ENCODE measurements around the gene TMIGD1. TPM values are rescaled to one million over a fixed set of nuclear protein-coding genes. Genes with fewer than 3 reads are reported as not detected.

TMIGD1 gene
- total and polyA plus RNA-seq, 7 experiments from 2014 or later: not detected

DNA sequence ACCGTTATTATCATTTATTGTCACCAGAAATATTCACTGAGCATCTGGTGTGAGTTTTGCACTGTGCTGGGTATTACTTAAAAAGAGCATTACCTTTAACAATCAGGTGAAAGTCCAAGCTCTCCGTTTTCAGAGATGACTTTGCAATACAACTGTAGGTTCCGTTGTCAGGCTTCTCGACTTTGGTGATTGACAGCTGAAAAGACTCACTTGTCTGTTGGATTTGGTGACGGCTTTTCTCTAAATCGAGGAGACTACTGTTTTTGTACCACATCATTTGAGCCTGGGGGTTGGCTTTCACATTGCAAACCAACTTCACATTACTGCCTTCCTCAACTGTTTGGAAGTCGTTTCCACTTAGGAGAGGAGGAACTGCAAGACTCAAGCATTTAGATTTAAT is 9.1 kb downstream of the TMIGD1 start:
- Histone ChIP-seq H3K36me3 (ENCODE audit: control insufficient read depth in 2 of 3, insufficient read depth in 3 of 3, low read length in 3 of 3) (no peaks in the 10 kb centered on the region), H3K9me3 (ENCODE audit: control insufficient read depth in 2 of 3, low read length in 3 of 3) (no peaks in the 10 kb centered on the region), H3K27ac (ENCODE audit: low read depth, low read length) (no peak overlapping the region), H3K4me3 (ENCODE audit: low read length) (no peak overlapping the region), H3K4me1 (ENCODE audit: control insufficient read depth in 2 of 2, insufficient read depth in 2 of 2, low read length in 2 of 2) (peaks cover 29 to 32% of the 10 kb centered on the region in 2 donors), H3K27me3 (ENCODE audit: control insufficient read depth in 2 of 2, insufficient read depth in 2 of 2, low read length in 2 of 2) (no peaks in the 10 kb centered on the region)
- ATAC-seq: no peak
- no peak for DNase-seq
- CTCF ChIA-PET: interaction anchor here (0.7 to 3.3 kb wide), 3 partner anchors 10 to 20 kb away, joined by 3 to 37 read pairs (median 13); partner anchors contain the start of gene TMIGD1
- Mint-ChIP-seq H3K9me3 (no peaks in the 10 kb centered on the region), H3K4me3 (no peak overlapping the region), H3K4me1 (peaks cover 19 to 49% (median 36%) of the 10 kb centered on the region in 7 donors), H3K27me3 (peaks cover 0 to 7% (median 0%) of the 10 kb centered on the region in 5 donors), H3K36me3 (no peaks in the 10 kb centered on the region), H3K27ac (peak overlapping the region in 7 of 9 donors; percentile 28 to 90 (median 84))
- POLR2A ChIA-PET: interaction anchor here (1.0 to 3.5 kb wide), 2 partner anchors 10 to 20 kb away, joined by 3 to 39 read pairs; partner anchors contain the start of gene TMIGD1
- intact Hi-C loops (cut with micrococcal nuclease): no loop called here

DNA sequence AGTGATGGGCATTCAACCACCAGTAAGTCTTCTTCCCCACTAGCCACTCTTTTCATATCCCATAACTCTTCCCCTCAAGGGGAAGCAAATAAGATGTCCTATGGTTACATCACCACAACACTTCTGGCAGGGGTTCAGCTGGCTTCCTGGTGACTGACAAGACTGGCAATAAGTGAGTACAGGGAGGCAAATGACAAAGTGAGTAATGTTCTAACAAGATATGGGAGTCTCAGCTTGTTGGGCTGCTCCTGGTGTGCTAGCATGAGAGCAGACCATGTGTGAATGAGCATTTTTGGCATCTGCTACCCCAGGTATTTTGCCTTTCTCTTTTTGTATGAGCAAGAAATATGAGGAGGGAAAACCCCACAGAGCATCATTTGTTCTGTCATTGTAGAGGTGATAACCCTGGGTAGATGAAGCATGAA is 9.9 kb downstream of the TMIGD1 start:
- DNase-seq (peak in 5 of 9 donors; percentile 28 to 46 (median 38)), ATAC-seq (peak; percentile 64)
- Histone ChIP-seq H3K27me3 (ENCODE audit: control insufficient read depth in 2 of 2, insufficient read depth in 2 of 2, low read length in 2 of 2) (no peaks in the 10 kb centered on the region), H3K36me3 (ENCODE audit: control insufficient read depth in 2 of 3, insufficient read depth in 3 of 3, low read length in 3 of 3) (no peaks in the 10 kb centered on the region), H3K4me3 (ENCODE audit: low read length) (peak overlapping the region; percentile 14), H3K4me1 (ENCODE audit: control insufficient read depth in 2 of 2, insufficient read depth in 2 of 2, low read length in 2 of 2) (peaks cover 24 to 32% of the 10 kb centered on the region in 2 donors), H3K9me3 (ENCODE audit: control insufficient read depth in 2 of 3, low read length in 3 of 3) (no peaks in the 10 kb centered on the region), H3K27ac (ENCODE audit: low read depth, low read length) (peak overlapping the region; percentile 60)
- intact Hi-C loops (cut with micrococcal nuclease): loop anchor here in 1 of 2 donors (1.0 kb wide), 2 partner anchors 8 to 12 kb away; no protein-coding TSS in a partner anchor
- Mint-ChIP-seq H3K36me3 (no peaks in the 10 kb centered on the region), H3K4me1 (peaks cover 15 to 46% (median 32%) of the 10 kb centered on the region in 7 donors), H3K27ac (peak overlapping the region; percentile 2 to 95 (median 88)), H3K9me3 (no peaks in the 10 kb centered on the region), H3K27me3 (peaks cover 0 to 7% (median 0%) of the 10 kb centered on the region in 5 donors), H3K4me3 (peak overlapping the region in 9 of 10 donors; percentile 26 to 67 (median 62))
- CTCF ChIA-PET: interaction anchor here (0.7 to 3.3 kb wide), 13 partner anchors 8 to 707 kb away, joined by 3 to 37 read pairs (median 5); partner anchors contain the start of genes BLMH and TMIGD1
- POLR2A ChIA-PET: interaction anchor here (0.7 to 3.5 kb wide), 9 partner anchors 8 to 1073 kb away, joined by 3 to 39 read pairs (median 5); partner anchors contain the start of genes BLMH and TMIGD1

DNA sequence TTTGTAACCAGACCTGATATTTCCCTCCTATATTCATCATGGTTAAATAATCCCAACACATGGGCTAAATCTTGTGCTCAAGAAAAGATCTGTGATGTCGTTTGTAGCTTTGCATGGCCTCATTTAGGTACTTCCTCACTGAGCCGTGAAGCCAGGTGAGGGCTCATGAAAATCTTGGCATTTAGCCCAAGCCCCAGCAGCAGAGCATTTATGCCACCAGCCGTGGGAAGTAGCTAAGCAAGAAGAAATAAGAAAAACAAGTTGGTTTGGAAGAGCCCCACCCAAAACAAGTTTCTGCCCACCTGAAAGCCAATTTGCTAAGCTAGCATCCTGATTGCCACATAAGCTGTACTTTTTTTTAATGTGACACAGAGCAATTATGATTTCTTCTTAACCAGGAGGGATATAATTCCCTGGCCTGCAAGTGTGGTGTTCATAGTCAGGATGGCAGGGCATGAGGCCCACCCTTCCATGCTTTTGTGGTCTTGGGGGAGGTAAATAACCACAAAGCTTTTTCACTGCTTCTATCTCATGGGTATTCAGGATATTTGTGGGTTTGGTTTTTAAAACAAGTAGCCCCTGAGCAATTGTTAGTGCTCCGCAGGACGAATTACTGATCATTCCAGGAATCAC is 10.5 kb downstream of the TMIGD1 start:
- Histone ChIP-seq H3K4me3 (ENCODE audit: low read length) (peak overlapping the region; percentile 14), H3K9me3 (ENCODE audit: control insufficient read depth in 2 of 3, low read length in 3 of 3) (no peaks in the 10 kb centered on the region), H3K27me3 (ENCODE audit: control insufficient read depth in 2 of 2, insufficient read depth in 2 of 2, low read length in 2 of 2) (no peaks in the 10 kb centered on the region), H3K4me1 (ENCODE audit: control insufficient read depth in 2 of 2, insufficient read depth in 2 of 2, low read length in 2 of 2) (peaks cover 23 to 32% of the 10 kb centered on the region in 2 donors), H3K27ac (ENCODE audit: low read depth, low read length) (peak overlapping the region; percentile 60), H3K36me3 (ENCODE audit: control insufficient read depth in 2 of 3, insufficient read depth in 3 of 3, low read length in 3 of 3) (no peaks in the 10 kb centered on the region)
- ChIA-PET CTCF (interaction anchor here (0.7 to 3.3 kb wide), 13 partner anchors 9 to 706 kb away, joined by 3 to 37 read pairs (median 5); partner anchors contain the start of genes BLMH and TMIGD1), POLR2A (interaction anchor here (0.6 to 3.5 kb wide), 14 partner anchors 8 to 1072 kb away, joined by 3 to 39 read pairs (median 4); partner anchors contain the start of genes BLMH and TMIGD1)
- peak in 7 of 9 donors; percentile 77 to 91 (median 86) for DNase-seq
- Mint-ChIP-seq H3K4me3 (peak overlapping the region; percentile 26 to 67 (median 61)), H3K27me3 (peaks cover 0 to 7% (median 0%) of the 10 kb centered on the region in 5 donors), H3K9me3 (no peaks in the 10 kb centered on the region), H3K36me3 (no peaks in the 10 kb centered on the region), H3K27ac (peak overlapping the region; percentile 2 to 95 (median 88)), H3K4me1 (peaks cover 15 to 46% (median 32%) of the 10 kb centered on the region in 7 donors)
- peak; percentile 88 for ATAC-seq
- intact Hi-C loops (cut with micrococcal nuclease): loop anchor here in 1 of 2 donors (1.0 kb wide), 2 partner anchors 9 to 13 kb away; no protein-coding TSS in a partner anchor

DNA sequence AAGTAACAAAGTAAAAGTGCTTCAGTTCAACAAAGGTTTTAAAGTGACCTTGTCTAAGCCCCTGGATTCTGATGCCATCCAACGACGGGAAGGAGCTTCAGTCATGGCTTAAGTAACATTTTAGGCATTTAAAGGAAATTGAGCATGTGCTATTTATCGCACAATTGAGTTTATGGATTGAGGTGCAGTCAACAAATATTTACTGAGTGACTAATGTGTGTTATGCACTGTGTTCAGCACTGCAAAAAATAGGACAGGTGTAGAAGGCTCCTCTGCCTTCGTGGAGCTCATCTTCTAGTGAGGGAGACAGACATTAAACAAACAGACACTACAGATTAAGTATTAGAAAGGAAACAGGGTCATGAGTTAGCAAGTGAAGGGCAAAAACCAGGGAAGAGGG is 12.5 kb downstream of the TMIGD1 start:
- Mint-ChIP-seq H3K36me3 (no peaks in the 10 kb centered on the region), H3K4me1 (peaks cover 15 to 40% (median 32%) of the 10 kb centered on the region in 7 donors), H3K9me3 (no peaks in the 10 kb centered on the region), H3K27me3 (peaks cover 0 to 6% (median 0%) of the 10 kb centered on the region in 5 donors), H3K4me3 (no peak overlapping the region), H3K27ac (peak overlapping the region in 4 of 9 donors; percentile 9 to 87 (median 50))
- H3K9me3 ChIP-seq (ENCODE audit: control insufficient read depth in 2 of 3, low read length in 3 of 3): no peaks in the 10 kb centered on the region
- no peaks in the 10 kb centered on the region for H3K36me3 ChIP-seq (ENCODE audit: control insufficient read depth in 2 of 3, insufficient read depth in 3 of 3, low read length in 3 of 3)
- no peak for DNase-seq
- CTCF ChIA-PET: interaction anchor here (0.6 to 3.3 kb wide), 2 partner anchors 15 to 16 kb away, joined by 3 to 37 read pairs; no protein-coding TSS in a partner anchor
- H3K4me3 ChIP-seq (ENCODE audit: low read length): no peak overlapping the region
- ATAC-seq: no peak
- POLR2A ChIA-PET: interaction anchor here (0.5 to 1.2 kb wide), 4 partner anchors 9 to 133 kb away, joined by 3 to 5 read pairs (median 4); partner anchors contain the start of gene BLMH
- H3K27me3 ChIP-seq (ENCODE audit: control insufficient read depth in 2 of 2, insufficient read depth in 2 of 2, low read length in 2 of 2): no peaks in the 10 kb centered on the region
- peaks cover 23 to 32% of the 10 kb centered on the region in 2 donors for H3K4me1 ChIP-seq (ENCODE audit: control insufficient read depth in 2 of 2, insufficient read depth in 2 of 2, low read length in 2 of 2)
- no peak overlapping the region for H3K27ac ChIP-seq (ENCODE audit: low read depth, low read length)
- intact Hi-C loops (cut with micrococcal nuclease): no loop called here

DNA sequence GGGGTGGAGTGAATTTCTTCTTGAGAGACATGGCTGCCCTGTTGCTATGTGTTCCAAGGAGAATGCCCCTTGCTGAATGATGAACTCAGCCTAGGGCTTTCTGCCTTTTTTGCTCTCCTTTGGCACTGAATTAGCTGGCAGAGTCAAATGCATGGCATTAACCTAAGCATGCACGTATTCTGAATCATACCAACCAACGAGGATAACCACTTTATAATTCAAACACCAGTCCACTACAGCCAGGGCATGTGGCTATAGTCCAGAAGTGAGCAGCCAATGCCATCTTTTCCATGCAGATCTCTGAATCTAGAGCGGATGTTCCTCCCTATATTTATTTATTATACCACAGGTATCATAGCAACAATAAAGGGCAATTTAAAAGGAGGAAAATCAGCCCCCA is 15.7 kb downstream of the TMIGD1 start:
- Mint-ChIP-seq H3K4me3 (no peak overlapping the region), H3K9me3 (no peaks in the 10 kb centered on the region), H3K4me1 (peaks cover 3 to 12% (median 6%) of the 10 kb centered on the region in 7 donors), H3K27ac (no peak overlapping the region), H3K36me3 (no peaks in the 10 kb centered on the region), H3K27me3 (peaks cover 0 to 11% (median 0%) of the 10 kb centered on the region in 5 donors)
- peaks cover 6% of the 10 kb centered on the region in 2 donors for H3K4me1 ChIP-seq (ENCODE audit: control insufficient read depth in 2 of 2, insufficient read depth in 2 of 2, low read length in 2 of 2)
- H3K36me3 ChIP-seq (ENCODE audit: control insufficient read depth in 2 of 3, insufficient read depth in 3 of 3, low read length in 3 of 3): no peaks in the 10 kb centered on the region
- no peak overlapping the region for H3K4me3 ChIP-seq (ENCODE audit: low read length)
- ATAC-seq (no peak), DNase-seq (no peak)
- H3K27ac ChIP-seq (ENCODE audit: low read depth, low read length): no peak overlapping the region
- H3K27me3 ChIP-seq (ENCODE audit: control insufficient read depth in 2 of 2, insufficient read depth in 2 of 2, low read length in 2 of 2): no peaks in the 10 kb centered on the region
- H3K9me3 ChIP-seq (ENCODE audit: control insufficient read depth in 2 of 3, low read length in 3 of 3): no peaks in the 10 kb centered on the region
- ChIA-PET CTCF (interaction anchor here (1.6 kb wide), 1 partner anchor 193 kb away, joined by 3 read pairs; no protein-coding TSS in a partner anchor), POLR2A (interaction anchor here (0.6 to 1.6 kb wide), 2 partner anchors 12 to 36 kb away, joined by 3 to 4 read pairs; no protein-coding TSS in a partner anchor)
- intact Hi-C loops (cut with micrococcal nuclease): no loop called here

DNA sequence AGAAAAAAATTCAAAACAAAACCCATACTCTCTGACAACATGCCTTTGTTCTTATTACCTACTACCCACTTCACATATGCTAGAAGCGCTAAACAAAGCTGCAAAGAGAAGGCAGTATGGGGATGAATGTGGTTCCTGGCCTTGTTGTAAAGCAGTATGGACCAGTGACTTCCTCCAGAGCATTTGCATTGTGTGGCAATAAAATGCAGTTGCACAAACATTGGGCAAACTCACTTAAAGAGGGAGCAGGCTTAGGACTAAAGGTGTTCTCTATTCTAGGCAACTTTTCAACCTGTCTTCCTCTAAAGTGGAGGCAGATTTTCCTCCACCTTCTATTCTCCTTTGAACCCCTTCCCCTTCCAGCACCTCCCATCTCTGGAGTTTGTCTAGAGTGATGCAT is 17.1 kb downstream of the TMIGD1 start:
- Histone ChIP-seq H3K9me3 (ENCODE audit: control insufficient read depth in 2 of 3, low read length in 3 of 3) (no peaks in the 10 kb centered on the region), H3K36me3 (ENCODE audit: control insufficient read depth in 2 of 3, insufficient read depth in 3 of 3, low read length in 3 of 3) (no peaks in the 10 kb centered on the region), H3K27ac (ENCODE audit: low read depth, low read length) (no peak overlapping the region), H3K4me3 (ENCODE audit: low read length) (no peak overlapping the region), H3K4me1 (ENCODE audit: control insufficient read depth in 2 of 2, insufficient read depth in 2 of 2, low read length in 2 of 2) (no peaks in the 10 kb centered on the region), H3K27me3 (ENCODE audit: control insufficient read depth in 2 of 2, insufficient read depth in 2 of 2, low read length in 2 of 2) (no peaks in the 10 kb centered on the region)
- Mint-ChIP-seq H3K36me3 (no peaks in the 10 kb centered on the region), H3K4me1 (peaks cover 0 to 9% (median 0%) of the 10 kb centered on the region in 7 donors), H3K27me3 (peaks cover 0 to 18% (median 0%) of the 10 kb centered on the region in 5 donors), H3K4me3 (no peak overlapping the region), H3K9me3 (no peaks in the 10 kb centered on the region), H3K27ac (no peak overlapping the region)
- CTCF ChIA-PET: interaction anchor here (0.9 to 3.1 kb wide), 2 partner anchors 20 to 22 kb away, joined by 3 to 14 read pairs; no protein-coding TSS in a partner anchor
- POLR2A ChIA-PET: interaction anchor here (1.0 kb wide), 1 partner anchor 27 kb away, joined by 3 read pairs; no protein-coding TSS in a partner anchor
- DNase-seq (no peak), ATAC-seq (no peak)
- intact Hi-C loops (cut with micrococcal nuclease): no loop called here
